H1 (cell line): Measurements from ENCODE around the gene CREBBP. TPM values are rescaled to one million over a fixed set of nuclear protein-coding genes. Genes with fewer than 3 reads are reported as not detected.

Experiments
- CTCF ChIA-PET: fragments of 300-600 bp; sonication (Branson Sonifier 250); formaldehyde crosslinking; loops from one replicate; lab custom pipeline; 2021; ENCODE audit not compliant: partially characterized antibody; lab: Charles Lee
- POLR2A ChIA-PET: fragments of 300-600 bp; sonication (Branson Sonifier 250); formaldehyde crosslinking; loops from one replicate; lab custom pipeline; 2021; ENCODE audit warnings: inconsistent platforms; ENCODE audit not compliant: partially characterized antibody; lab: Charles Lee
- DNase-seq, 2 experiments: peaks; one replicate each; pipeline versions ENCODE4 v3.0.0 to v3.0.0-alpha.2; 2010 to 2022; ENCODE audit warnings: low spot score in 2 of 2, low read depth in 1 of 2, mixed read lengths in 1 of 2
- FAIRE-seq: peaks from 2 replicates; lab custom pipeline; 2011; peaks lifted over from hg19 to GRCh38; lab: Jason Lieb, UNC
- H2AFZ ChIP-seq: 2 replicates; pipeline ENCODE4 v1.8.1; 2012; ENCODE audit warnings: low read length, inconsistent platforms
- H2AK5ac ChIP-seq: 2 replicates; pipeline ENCODE4 v1.6.1; 2013; ENCODE audit warnings: low read depth, low read length
- H2BK120ac ChIP-seq: replicated peaks from 2 replicates; pipeline ENCODE3; 2013; ENCODE audit warnings: low read depth, low read length, inconsistent platforms
- H2BK12ac ChIP-seq: 2 replicates; pipeline ENCODE4 v1.6.1; 2013; ENCODE audit warnings: low read depth, low read length
- H2BK15ac ChIP-seq: 2 replicates; pipeline ENCODE4 v1.6.1; 2013; ENCODE audit warnings: low read length
- H2BK20ac ChIP-seq: 2 replicates; pipeline ENCODE4 v1.6.1; 2013; ENCODE audit warnings: low read length
- H2BK5ac ChIP-seq: 2 replicates; pipeline ENCODE4 v1.6.1; 2013; ENCODE audit warnings: low read depth, low read length
- H3K14ac ChIP-seq: 2 replicates; pipeline ENCODE4 v1.6.1; 2013; ENCODE audit warnings: inconsistent platforms; ENCODE audit not compliant: insufficient read length
- H3K18ac ChIP-seq: 2 replicates; pipeline ENCODE4 v1.6.1; 2013; ENCODE audit warnings: low read length; ENCODE audit errors: extremely low read depth
- H3K23ac ChIP-seq: 2 replicates; pipeline ENCODE4 v1.6.1; 2013; ENCODE audit warnings: inconsistent platforms; ENCODE audit not compliant: insufficient read length
- H3K23me2 ChIP-seq: 2 replicates; pipeline ENCODE4 v1.6.1; 2013; ENCODE audit warnings: low read depth, low read length
- H3K27ac ChIP-seq: 2 replicates; pipeline ENCODE4 v1.6.1; 2011; ENCODE audit warnings: low read depth, low read length, inconsistent platforms
- H3K27me3 ChIP-seq, 4 experiments: replicated peaks in 1 of 4; 1 replicate in 1 of 4; 2 replicates in 3 of 4; pipeline versions ENCODE4 v1.6.1 to v1.8.1; 2011 to 2013; ENCODE audit warnings: low read length in 3 of 4, mild to moderate bottlenecking in 3 of 4, inconsistent platforms in 2 of 4, mixed read lengths in 2 of 4, moderate library complexity in 1 of 4; ENCODE audit not compliant: control insufficient read depth in 3 of 4, insufficient read depth in 3 of 4; ENCODE audit errors: extremely low read depth in 1 of 4
- H3K36me3 ChIP-seq, 4 experiments: 2 replicates each; pipeline versions ENCODE4 v1.6.1 to v1.8.1; 2011 to 2013; ENCODE audit warnings: mild to moderate bottlenecking in 4 of 4, low read length in 3 of 4, moderate library complexity in 2 of 4, control low read depth in 1 of 4, inconsistent platforms in 1 of 4; ENCODE audit not compliant: insufficient read depth in 4 of 4, control insufficient read depth in 2 of 4
- H3K4ac ChIP-seq: replicated peaks from 2 replicates; pipeline ENCODE3; 2013; ENCODE audit warnings: low read length, low read depth, mixed read lengths, inconsistent platforms; ENCODE audit not compliant: insufficient read length
- H3K4me1 ChIP-seq, 4 experiments: replicated peaks in 1 of 4; 1 replicate in 1 of 4; 2 replicates in 3 of 4; pipeline versions ENCODE4 v1.6.1 to v1.8.1; 2011 to 2013; ENCODE audit warnings: low read length in 3 of 4, inconsistent platforms in 2 of 4, mixed read lengths in 1 of 4; ENCODE audit not compliant: insufficient read depth in 4 of 4, control insufficient read depth in 3 of 4
- H3K4me2 ChIP-seq, 2 experiments: 2 replicates each; pipeline versions ENCODE4 v1.6.1 to v1.8.1; 2011 to 2013; ENCODE audit warnings: low read depth in 2 of 2, low read length in 2 of 2, control low read depth in 1 of 2, inconsistent platforms in 1 of 2, mild to moderate bottlenecking in 1 of 2; ENCODE audit not compliant: insufficient read depth in 1 of 2
- H3K4me3 ChIP-seq, 4 experiments: fragments of 200-600, 300-600 bp in 1 of 4; sonication (generic), shearing (Covaris generic), sonication (Bioruptor Twin) in 1 of 4; 2 replicates each; pipeline versions ENCODE4 v1.5.1 to v1.8.1; 2011 to 2016; ENCODE audit warnings: low read length in 4 of 4, low read depth in 3 of 4, control low read depth in 2 of 4, inconsistent platforms in 2 of 4, mild to moderate bottlenecking in 2 of 4, mixed read lengths in 1 of 4, moderate library complexity in 1 of 4; ENCODE audit not compliant: insufficient read depth in 2 of 4; ENCODE audit errors: extremely low read depth in 1 of 4
- H3K56ac ChIP-seq: replicated peaks from 2 replicates; pipeline ENCODE3; 2013; ENCODE audit warnings: low read depth, mild to moderate bottlenecking, mixed read lengths, low read length, inconsistent platforms; ENCODE audit not compliant: insufficient read length
- H3K79me1 ChIP-seq: 2 replicates; pipeline ENCODE4 v1.6.1; 2013; ENCODE audit warnings: low read depth, low read length, control low read depth
- H3K79me2 ChIP-seq, 2 experiments: 2 replicates each; pipeline versions ENCODE4 v1.6.1 to v1.8.1; 2012 to 2013; ENCODE audit warnings: low read length in 2 of 2, mild to moderate bottlenecking in 2 of 2, inconsistent platforms in 1 of 2; ENCODE audit not compliant: insufficient read depth in 2 of 2, control insufficient read depth in 1 of 2
- H3K9ac ChIP-seq, 4 experiments: replicated peaks in 1 of 4; 1 replicate in 1 of 4; 2 replicates in 3 of 4; pipeline versions ENCODE4 v1.6.1 to v1.8.1; 2011 to 2013; ENCODE audit warnings: low read depth in 3 of 4, low read length in 3 of 4, control low read depth in 2 of 4, mild to moderate bottlenecking in 2 of 4, moderate library complexity in 2 of 4, inconsistent platforms in 1 of 4; ENCODE audit errors: extremely low read depth in 1 of 4
- H3K9me3 ChIP-seq, 2 experiments: 2 replicates each; pipeline versions ENCODE4 v1.6.1 to v1.8.1; 2012 to 2013; ENCODE audit warnings: mild to moderate bottlenecking in 2 of 2, moderate library complexity in 2 of 2, control low read depth in 1 of 2, inconsistent platforms in 1 of 2, low read depth in 1 of 2, low read length in 1 of 2, mixed read lengths in 1 of 2; ENCODE audit not compliant: insufficient read depth in 2 of 2
- H4K20me1 ChIP-seq, 2 experiments: replicated peaks in 1 of 2; 2 replicates each; pipeline versions ENCODE3 to v1.8.1; 2011 to 2013; ENCODE audit warnings: inconsistent platforms in 2 of 2, low read length in 2 of 2, mild to moderate bottlenecking in 1 of 2; ENCODE audit not compliant: insufficient read depth in 2 of 2, control insufficient read depth in 1 of 2
- H4K5ac ChIP-seq: 2 replicates; pipeline ENCODE4 v1.6.1; 2013; ENCODE audit warnings: low read length, low read depth, mixed read lengths, inconsistent platforms; ENCODE audit not compliant: insufficient read length
- H4K8ac ChIP-seq: 2 replicates; pipeline ENCODE4 v1.8.0; 2013; ENCODE audit warnings: mild to moderate bottlenecking, moderate library complexity, low read length, inconsistent platforms; ENCODE audit not compliant: insufficient read depth; ENCODE audit errors: extremely low read depth
- H4K91ac ChIP-seq: replicated peaks from 2 replicates; pipeline ENCODE3; 2013; ENCODE audit warnings: low read length, mixed read lengths, inconsistent platforms; ENCODE audit not compliant: insufficient read length
- EP300 ChIP-seq, 2 experiments: IDR thresholded peaks; 1 replicate in 1 of 2; 2 replicates in 1 of 2; pipeline ENCODE4 v1.6.1; 2011 to 2012; ENCODE audit warnings: low read depth in 2 of 2, low read length in 2 of 2, mild to moderate bottlenecking in 2 of 2, borderline replicate concordance in 1 of 2, inconsistent platforms in 1 of 2, moderate library complexity in 1 of 2
- POU5F1 ChIP-seq: IDR thresholded peaks from 2 replicates; pipeline ENCODE4 v1.6.1; 2011; ENCODE audit warnings: low read depth, mild to moderate bottlenecking, low read length, moderate library complexity
- TBP ChIP-seq: IDR thresholded peaks from 2 replicates; pipeline ENCODE4 v1.6.1; 2011; ENCODE audit warnings: low read depth, low read length, improper control_type of control experiment
- WGBS, 2 experiments: shearing (Covaris generic) in 1 of 2; methylation state at CpG; one replicate each; pipeline versions ENCODE4 v1.1.6 to v1.1.7; 2013 to 2015; ENCODE audit warnings: low lambda C conversion rate in 2 of 2, mixed read lengths in 2 of 2, inconsistent platforms in 1 of 2, low coverage in 1 of 2, missing lambda C conversion rate in 1 of 2; ENCODE audit not compliant: insufficient replicate concordance in 2 of 2, insufficient coverage in 1 of 2, insufficient read length in 1 of 2; ENCODE audit errors: extremely low coverage in 1 of 2, missing lambda C conversion rate in 1 of 2; 5-methylcytosine and 5-hydroxymethylcytosine counted together
- polyA plus RNA-seq, 7 experiments: library from polyadenylated mRNA; depleted of rRNA in 3 of 7; stranded (reverse) in 5 of 7; unstranded in 2 of 7; fragments of >200 nt in 5 of 7; fragments of 200-250 nt in 2 of 7; gene quantifications; 1 replicate in 5 of 7; 2 replicates in 1 of 7; 4 replicates in 1 of 7; pipeline versions ENCODE4 v1.2.1 to v1.2.3, GENCODE V29; 2011 to 2013; ENCODE audit warnings: missing spikeins in 2 of 7, mixed read lengths in 2 of 7
- total RNA-seq: library from RNA; stranded (reverse); fragmentation: NEBNext Ultra II Directional; extraction: Animal tissue kit (Norgen Biotek cat#: 25700); gene quantifications from 2 replicates; pipeline ENCODE4 v1.2.1, GENCODE V29; 2021
- TF ChIP-seq, protein P1 (sequence below): IDR thresholded peaks from 2 replicates; pipeline ENCODE4 v1.6.1; 2011; ENCODE audit warnings: low read depth, mild to moderate bottlenecking, low read length; ENCODE audit not compliant: insufficient read depth

The CREBBP gene
- total and polyA plus RNA-seq, 2 of the 8 experiments (the other 6 are each of a cell fraction or from before 2014, with no cell fraction given), result 10.0 to 60.1 TPM

GRCh38 chr16:3726021-3726687, 154.4 kb downstream of the CREBBP start:
- Histone ChIP-seq H4K8ac (no peak overlapping the region), H3K4me3 (no peak overlapping the region), H2BK12ac (no peak overlapping the region), H2BK20ac (no peak overlapping the region), H3K23ac (no peak overlapping the region), H2AK5ac (no peak overlapping the region), H3K79me1 (no peaks in the 10 kb centered on the region), H3K4me2 (no peak overlapping the region), H3K14ac (no peak overlapping the region), H3K23me2 (no peaks in the 10 kb centered on the region), H2AFZ (no peak overlapping the region), H3K27ac (no peak overlapping the region), H4K5ac (no peak overlapping the region), H4K20me1 (peaks cover 4 to 8% of the 10 kb centered on the region in 2 experiments), H2BK15ac (no peak overlapping the region), H3K79me2 (no peaks in the 10 kb centered on the region), H3K27me3 (no peaks in the 10 kb centered on the region), H3K36me3 (peaks cover 8 to 36% (median 29%) of the 10 kb centered on the region in 4 experiments; a peak in 6 of 8 replicates), H4K91ac (no peak overlapping the region), H3K4ac (no peak overlapping the region), H2BK120ac (no peak overlapping the region), H2BK5ac (no peak overlapping the region), H3K18ac (no peak overlapping the region), H3K56ac (no peak overlapping the region), H3K9me3 (no peaks in the 10 kb centered on the region), H3K4me1 (no peaks in the 10 kb centered on the region), H3K9ac (no peak overlapping the region)
- ChIA-PET POLR2A (interaction anchor here (1.3 kb wide), 1 partner anchor 12 kb away, joined by 5 read pairs; no protein-coding TSS in a partner anchor), CTCF (interaction anchor here (1.0 kb wide), 1 partner anchor 50 kb away, joined by 3 read pairs; no protein-coding TSS in a partner anchor)
- 92% methylated on average over 32 of the region's 33 CpGs; no CpG with 5 or more reads in 1 of the 2 experiments for WGBS, 2 experiments
- DNase-seq (no peak), FAIRE-seq (no peak)
- TF ChIP-seq EP300 (IDR thresholded peaks at IDR 0.05; ENCODE audit: borderline replicate concordance in 1 of 2, low read depth in 2 of 2, low read length in 2 of 2) (no peak), POU5F1 (no peak), TBP (no peak)
- TF ChIP-seq, protein P1, sequence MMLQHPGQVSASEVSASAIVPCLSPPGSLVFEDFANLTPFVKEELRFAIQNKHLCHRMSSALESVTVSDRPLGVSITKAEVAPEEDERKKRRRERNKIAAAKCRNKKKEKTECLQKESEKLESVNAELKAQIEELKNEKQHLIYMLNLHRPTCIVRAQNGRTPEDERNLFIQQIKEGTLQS, result no peak
